ENCODE data around the gene USP19.

The USP19 gene

DNA sequence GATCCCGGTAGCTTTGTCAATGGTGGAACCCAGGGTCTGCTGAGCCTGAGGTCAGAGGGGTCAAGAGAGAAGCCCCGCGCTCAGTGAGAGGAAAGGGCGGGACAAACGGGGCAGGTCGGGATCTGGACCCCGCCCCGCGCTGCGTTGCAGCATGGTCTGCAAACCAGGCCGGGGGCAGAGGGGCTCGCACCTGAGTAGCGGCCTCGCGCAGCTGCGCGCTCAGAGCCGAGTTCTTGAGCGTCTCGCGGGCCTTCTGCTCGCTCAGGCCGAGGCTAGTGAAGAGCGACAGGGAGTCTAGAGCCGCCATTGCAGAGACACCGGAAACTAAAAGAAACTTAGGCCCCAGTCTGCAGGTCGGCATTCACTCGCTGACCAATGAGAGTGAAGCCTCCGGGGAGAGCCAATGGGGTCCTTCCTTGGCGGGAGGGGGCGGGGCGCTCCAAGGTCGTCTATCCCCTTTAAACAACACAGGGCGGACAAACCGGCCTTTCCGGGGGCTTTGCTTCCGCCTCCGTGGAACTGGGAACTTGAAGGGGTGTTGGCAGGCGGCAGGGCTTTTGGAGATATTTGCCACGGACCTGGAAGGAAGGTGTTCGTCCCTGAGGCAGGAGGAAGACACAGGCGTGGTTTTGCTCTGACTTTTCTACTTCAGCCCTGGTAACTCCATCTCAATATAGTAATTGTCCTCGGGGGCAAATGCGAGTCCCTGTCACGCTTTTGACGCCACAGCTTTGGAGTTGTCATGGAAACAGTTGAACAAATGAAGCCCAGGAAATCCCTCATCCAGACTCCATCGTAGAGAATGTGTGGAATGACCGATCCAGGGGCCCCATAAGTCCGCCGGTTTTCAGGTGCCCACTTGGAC, 16.0 kb downstream of the USP19 start, which contains the start of gene QARS1:
Gene QARS1 (minus strand): TSS at position 331 of the 865 bp plus-strand sequence. CDS start 24 bp downstream, at position 307.
- peak; percentile 65 to 77 (median 70) for DNase-seq (ENCODE audit: low read depth in 3 of 3, low spot score in 1 of 3)

DNA sequence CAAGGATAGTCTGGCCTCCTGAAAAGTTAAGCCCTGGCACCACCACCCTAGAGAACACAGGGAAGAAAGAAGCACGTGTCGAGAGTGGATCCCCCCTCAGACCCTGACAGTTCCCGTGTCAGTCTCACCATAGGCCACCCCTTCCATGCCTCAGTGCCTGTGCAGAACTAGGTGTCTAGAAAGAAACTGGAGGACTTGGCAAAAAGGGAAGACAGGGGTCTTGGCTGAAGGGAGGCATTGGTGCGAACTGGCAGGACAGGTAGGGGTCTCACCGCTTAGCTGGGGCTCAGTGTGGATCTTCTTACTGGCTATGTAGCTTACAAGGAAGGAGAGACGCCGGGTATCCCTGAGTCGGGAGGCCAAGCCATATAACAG, 16.6 kb downstream of the USP19 start:
- DNase-seq (ENCODE audit: low read depth in 3 of 3, low spot score in 1 of 3): no peak

DNA sequence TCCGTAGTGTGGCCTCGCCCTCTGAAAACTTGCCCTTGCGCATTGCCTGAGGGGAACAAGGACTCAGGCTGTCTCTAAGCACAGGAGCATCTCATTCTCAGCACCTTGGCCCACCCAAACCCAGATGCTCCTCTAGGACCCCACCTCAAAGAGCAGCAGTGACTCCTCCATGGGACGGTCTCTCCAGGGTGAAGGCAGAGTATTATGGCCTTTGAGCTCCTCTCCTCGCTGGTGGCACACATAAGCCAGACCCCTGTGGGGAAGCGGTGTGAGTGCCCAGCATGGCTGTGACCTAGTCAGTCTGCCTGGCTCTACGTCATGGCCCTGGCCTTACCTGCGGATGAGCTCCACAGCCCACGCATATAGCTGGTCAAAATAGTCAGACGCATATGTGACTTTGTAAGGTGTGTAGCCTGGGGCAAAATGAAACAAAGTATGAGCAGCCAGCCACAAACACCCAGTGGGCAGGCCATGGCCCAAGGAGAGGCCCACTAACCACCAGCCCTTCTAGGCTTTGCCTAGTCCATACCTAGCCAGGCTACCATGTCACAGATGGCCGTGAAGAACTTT, 20.5 kb downstream of the USP19 start:
- no peak for DNase-seq (ENCODE audit: low read depth in 3 of 3, low spot score in 1 of 3)

DNA sequence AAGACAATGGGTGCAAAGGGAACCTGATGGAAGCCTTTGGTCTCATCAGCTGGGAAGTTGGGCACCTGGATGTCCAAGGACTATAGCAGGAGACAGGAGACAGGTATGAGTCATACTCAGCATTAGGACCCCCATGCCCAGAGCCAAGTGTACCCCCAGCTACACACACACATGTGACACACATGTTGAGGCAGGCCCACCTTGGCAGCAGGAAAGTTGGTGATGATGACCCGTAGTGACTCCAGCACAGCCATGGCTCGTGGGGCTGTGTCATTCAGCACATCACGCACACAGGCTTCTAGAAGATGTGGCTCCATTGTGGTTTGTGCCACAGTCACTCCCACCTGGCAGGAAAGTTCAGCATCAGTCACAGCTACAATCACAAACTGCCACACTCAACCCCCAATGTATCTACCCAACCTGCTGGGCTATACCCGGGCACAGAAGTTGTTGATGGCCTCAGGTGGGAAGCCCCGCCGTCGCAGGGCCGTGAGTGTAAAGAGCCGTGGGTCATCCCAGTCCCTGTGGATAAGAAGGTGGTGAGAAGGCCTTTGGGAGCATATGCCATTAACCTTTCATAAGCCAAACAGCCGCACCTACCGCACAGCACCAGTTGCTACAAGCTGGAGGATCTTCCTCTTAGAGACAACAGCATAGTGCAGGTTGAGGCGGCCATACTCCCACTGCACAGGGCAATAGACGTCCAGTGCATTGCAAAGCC, 21.6 kb downstream of the USP19 start:
- DNase-seq (ENCODE audit: low read depth in 3 of 3, low spot score in 1 of 3): no peak

DNA sequence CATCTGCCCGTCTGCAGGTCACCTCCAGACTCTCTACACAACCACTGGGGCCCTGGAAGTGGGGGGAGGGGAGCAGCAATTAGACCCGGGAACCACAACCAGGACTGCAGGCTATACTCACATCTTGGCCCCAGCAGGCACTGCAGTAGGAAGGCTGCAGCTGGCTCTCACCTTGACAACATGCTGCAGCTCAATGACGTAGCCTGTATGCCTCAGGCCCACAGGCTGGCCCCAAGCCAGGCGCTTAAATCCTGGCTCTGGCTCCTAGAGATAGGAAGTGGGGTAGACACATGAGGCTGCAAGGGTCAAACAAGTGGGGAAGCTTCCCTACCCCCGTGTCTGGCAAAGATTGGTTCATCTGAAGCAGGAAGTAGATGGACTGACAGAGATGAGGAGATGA, 22.2 kb downstream of the USP19 start:
- no peak for DNase-seq (ENCODE audit: low read depth in 3 of 3, low spot score in 1 of 3)

DNA sequence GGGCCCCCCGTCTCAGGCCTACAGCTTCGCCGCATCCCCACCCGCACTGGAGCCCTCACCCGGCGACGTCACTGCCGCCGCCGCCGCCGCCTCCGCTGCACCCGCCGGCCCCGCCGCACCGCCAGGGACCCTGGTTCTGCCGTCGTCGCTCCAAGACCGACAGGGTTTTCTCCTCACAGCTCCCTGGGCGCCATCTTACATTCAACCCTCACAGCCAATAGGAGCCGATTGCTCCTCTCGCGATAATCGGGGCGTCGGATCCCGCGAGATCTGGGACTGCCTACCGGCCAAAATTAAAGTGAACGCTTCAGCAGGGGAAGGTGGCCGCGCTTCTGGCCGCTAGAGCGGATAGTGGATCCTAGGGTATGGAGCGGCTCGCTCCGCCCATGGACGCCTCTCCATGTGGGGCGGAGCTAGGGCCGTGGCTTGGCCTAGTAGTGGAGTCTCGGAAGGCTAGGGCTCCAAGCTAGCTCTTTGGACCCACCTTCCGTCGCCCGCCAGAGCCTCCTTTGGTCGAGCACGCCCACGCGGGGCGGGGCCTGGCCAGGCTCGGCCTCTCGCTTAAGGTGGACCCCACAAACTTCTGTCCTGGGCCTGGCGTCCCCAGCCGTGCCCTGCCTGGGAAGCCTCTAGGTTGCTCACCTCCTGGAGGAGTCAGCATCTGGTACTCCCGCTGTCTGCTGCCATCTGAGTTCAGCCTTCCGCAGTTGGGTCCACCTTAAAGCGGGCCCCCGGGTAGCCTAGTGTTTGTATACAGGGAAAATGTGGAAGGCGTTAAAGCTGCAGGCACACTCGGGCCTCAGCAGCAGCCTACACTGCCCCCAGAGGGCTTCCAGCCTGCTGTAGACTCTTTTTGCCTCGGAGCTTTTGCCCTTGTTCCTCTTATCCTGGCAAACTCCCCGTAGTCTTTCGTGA, 26.5 kb downstream of the USP19 start, which contains the start of gene QRICH1:
Gene QRICH1 (minus strand): TSS at position 219 of the 915 bp plus-strand sequence. CDS start 17,054 bp downstream, outside the sequence.
- DNase-seq (ENCODE audit: low read depth in 3 of 3, low spot score in 1 of 3): peak; percentile 89 to 90 (median 89)

DNA sequence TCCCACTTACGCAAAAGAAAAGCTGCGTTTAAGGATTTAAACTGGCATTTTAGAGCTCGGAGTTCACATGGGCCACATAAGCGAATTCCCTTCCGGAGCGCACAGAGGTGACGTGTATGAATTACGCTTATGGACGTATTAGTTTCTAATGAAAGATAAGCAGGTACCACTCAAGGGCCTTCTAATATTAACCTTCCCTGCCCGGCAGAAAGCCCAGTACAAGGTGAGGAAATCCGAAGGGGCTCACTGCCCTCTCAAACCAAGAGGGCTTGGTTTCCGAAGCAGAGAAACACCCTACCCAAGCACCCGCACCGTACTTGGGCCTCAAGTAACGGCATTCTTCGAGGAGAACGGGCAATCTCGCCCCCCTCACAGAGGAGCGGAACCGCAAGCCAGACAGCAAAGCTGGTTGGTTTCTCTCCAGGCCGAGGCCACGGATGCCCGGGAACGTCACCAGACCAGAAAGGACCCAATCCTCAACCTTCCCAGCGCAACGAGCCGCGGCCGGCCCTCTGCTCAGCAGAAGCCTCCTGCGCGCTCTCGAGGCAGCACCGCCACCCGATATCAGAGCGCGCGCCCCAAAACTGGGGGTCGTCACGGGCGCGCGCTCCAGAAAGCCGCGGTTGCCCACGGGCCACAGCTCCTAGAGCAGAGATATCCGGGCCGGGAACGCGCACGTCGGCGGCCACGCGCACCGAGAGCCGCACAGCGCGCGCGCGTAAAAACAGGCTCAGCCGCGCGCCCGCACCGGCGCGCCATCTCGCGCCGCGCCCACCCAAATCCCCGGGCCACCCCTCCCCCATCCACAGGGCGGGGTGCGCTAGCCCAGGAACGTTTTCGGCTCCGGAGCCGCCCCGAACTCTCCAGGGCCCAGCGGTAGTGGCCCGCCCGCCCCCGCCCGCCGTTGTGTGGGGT, 27.4 kb downstream of the USP19 start:
- DNase-seq (ENCODE audit: low read depth in 3 of 3, low spot score in 1 of 3): peak; percentile 39 to 71 (median 50)

DNA sequence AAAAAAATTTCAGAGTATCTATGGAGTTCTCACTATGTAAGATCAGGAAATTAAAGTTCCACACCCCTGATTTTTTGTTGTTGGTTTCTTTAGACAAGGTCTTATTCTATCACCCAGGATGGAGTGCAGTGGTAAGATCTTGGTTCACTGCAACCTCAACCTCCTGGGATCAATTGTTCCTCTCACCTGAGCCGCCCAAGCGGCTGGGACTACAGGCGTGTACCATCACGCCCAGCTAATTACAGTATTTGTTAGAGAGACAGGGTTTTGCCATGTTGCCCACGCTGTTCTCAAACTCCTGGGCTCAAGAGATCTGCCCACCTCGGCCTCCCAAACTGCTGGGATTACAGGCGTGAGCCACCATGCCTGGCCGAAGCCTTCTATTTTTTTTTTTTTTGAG, 39.2 kb downstream of the USP19 start:
- no peak for DNase-seq (ENCODE audit: low read depth in 3 of 3, low spot score in 1 of 3)

DNA sequence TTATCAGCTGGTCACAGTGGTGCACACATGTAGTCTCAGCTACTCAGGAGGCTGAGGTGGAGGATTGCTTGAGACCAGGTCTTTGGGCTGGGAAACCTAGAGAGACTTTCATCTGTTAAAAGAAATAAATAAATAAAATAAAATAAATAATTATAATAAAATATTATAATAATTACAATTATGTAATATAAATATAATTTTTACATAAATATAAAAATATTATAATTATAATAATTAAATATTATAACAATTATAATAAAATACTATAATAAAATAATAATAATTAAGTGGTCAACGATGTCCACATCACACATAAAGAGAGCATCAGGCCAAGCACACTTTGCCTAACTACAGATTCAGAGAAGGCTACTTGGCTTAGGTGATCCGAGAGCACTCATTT, 41.4 kb downstream of the USP19 start:
- DNase-seq (ENCODE audit: low read depth in 3 of 3, low spot score in 1 of 3): no peak

DNA sequence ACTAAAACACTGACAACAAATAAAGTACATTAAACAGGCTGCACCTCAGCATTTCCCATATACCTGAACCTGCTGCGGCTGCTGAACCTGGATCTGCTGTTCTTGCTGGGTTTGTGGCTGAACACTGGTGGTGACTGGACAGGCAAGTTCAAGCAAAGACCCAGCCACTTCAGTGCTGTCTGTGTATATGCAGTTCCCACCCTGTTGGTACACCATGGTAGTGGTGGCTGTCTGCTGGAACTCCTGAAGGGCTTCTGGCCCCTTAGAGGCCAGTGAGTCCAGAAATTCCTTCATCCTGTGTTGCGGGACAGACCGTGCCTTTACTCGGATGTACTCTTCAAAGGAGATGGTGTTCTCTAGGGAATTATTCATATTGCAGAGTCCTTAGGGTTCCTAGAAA, 44.0 kb downstream of the USP19 start:
- DNase-seq (ENCODE audit: low read depth in 3 of 3, low spot score in 1 of 3): no peak

DNA sequence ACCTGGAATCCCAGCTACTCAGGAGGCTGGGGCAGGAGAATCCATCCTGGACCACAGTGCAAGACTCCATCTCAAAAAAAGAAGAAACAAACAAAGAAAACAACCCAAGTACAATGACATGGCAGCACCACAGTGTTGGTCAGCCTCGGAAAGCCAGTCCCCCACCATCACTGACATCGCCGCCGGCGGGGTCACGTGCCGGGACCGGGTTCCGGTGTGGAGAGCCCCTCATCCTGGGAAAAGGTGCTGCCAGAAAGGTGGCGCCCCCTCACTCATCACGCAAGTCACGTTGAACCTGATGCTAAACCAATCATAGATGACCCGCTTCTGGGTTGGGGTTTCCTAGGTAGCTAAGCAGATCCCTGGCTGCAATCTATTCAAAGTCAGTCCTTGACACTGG, 44.5 kb downstream of the USP19 start:
- no peak for DNase-seq (ENCODE audit: low read depth in 3 of 3, low spot score in 1 of 3)
